HuH-7 (cell line): Measurements from ENCODE around the gene CLSTN2.

Source experiments
- DNase-seq: peaks from one replicate; pipeline ENCODE4 v3.0.0; 2011; ENCODE audit warnings: low spot score

CLSTN2 gene

GRCh38 chr3:139935016-139935865 lies at the start of gene CLSTN2:
TSS of gene CLSTN2 (plus strand) at chr3:139935185.
- peak; percentile 20 for DNase-seq

GRCh38 chr3:139887431-139887830 lies 47.6 kb upstream of the CLSTN2 start:
- no peak for DNase-seq

GRCh38 chr3:139888561-139889140 lies 46.3 kb upstream of the CLSTN2 start:
- DNase-seq = no peak

- no peak for DNase-seq
Measured at GRCh38 chr3:139893267-139893962, 41.6 kb upstream of the CLSTN2 start.

- DNase-seq = no peak
Measured at GRCh38 chr3:139893963-139894642, 40.9 kb upstream of the CLSTN2 start.

GRCh38 chr3:139894643-139894989 lies 40.4 kb upstream of the CLSTN2 start:
- DNase-seq = no peak

- DNase-seq = no peak
Measured at GRCh38 chr3:139897759-139898158, 37.2 kb upstream of the CLSTN2 start.

GRCh38 chr3:139906418-139906817 lies 28.6 kb upstream of the CLSTN2 start:
- DNase-seq = no peak

- no peak for DNase-seq
Measured at GRCh38 chr3:139909811-139910210, 25.2 kb upstream of the CLSTN2 start.

GRCh38 chr3:139916271-139916670 lies 18.7 kb upstream of the CLSTN2 start:
- no peak for DNase-seq

GRCh38 chr3:139917226-139917785 lies 17.7 kb upstream of the CLSTN2 start:
- DNase-seq = no peak

GRCh38 chr3:139928708-139929505 lies 6.1 kb upstream of the CLSTN2 start:
- no peak for DNase-seq

GRCh38 chr3:139930211-139930610 lies 4.8 kb upstream of the CLSTN2 start:
- DNase-seq = no peak

GRCh38 chr3:139933766-139934165 lies 1.2 kb upstream of the CLSTN2 start:
- no peak for DNase-seq

GRCh38 chr3:139934613-139935015 lies 371 bp upstream of the CLSTN2 start:
- peak; percentile 42 for DNase-seq

GRCh38 chr3:139935866-139936817 lies 1.2 kb downstream of the CLSTN2 start:
- no peak for DNase-seq

GRCh38 chr3:139937674-139938279 lies 2.8 kb downstream of the CLSTN2 start:
- DNase-seq = peak; percentile 28

- DNase-seq = no peak
Measured at GRCh38 chr3:139939681-139940190, 4.8 kb downstream of the CLSTN2 start.

GRCh38 chr3:139940622-139941021 lies 5.6 kb downstream of the CLSTN2 start:
- DNase-seq = no peak

GRCh38 chr3:139941580-139941979 lies 6.6 kb downstream of the CLSTN2 start:
- DNase-seq = no peak
